H1 (cell line): ENCODE data around the gene AGAP3. TPM values are rescaled to one million over a fixed set of nuclear protein-coding genes. Genes with fewer than 3 reads are reported as not detected.

Source experiments
- CTCF ChIA-PET: fragments of 300-600 bp; sonication (Branson Sonifier 250); formaldehyde crosslinking; loops from one replicate; lab custom pipeline; 2021; ENCODE audit not compliant: partially characterized antibody; lab: Charles Lee
- POLR2A ChIA-PET: fragments of 300-600 bp; sonication (Branson Sonifier 250); formaldehyde crosslinking; loops from one replicate; lab custom pipeline; 2021; ENCODE audit warnings: inconsistent platforms; ENCODE audit not compliant: partially characterized antibody; lab: Charles Lee
- DNase-seq, 2 experiments: peaks; one replicate each; pipeline versions ENCODE4 v3.0.0 to v3.0.0-alpha.2; 2010 to 2022; ENCODE audit warnings: low spot score in 2 of 2, low read depth in 1 of 2, mixed read lengths in 1 of 2
- FAIRE-seq: peaks from 2 replicates; lab custom pipeline; 2011; peaks lifted over from hg19 to GRCh38; lab: Jason Lieb, UNC
- H2AFZ ChIP-seq: 2 replicates; pipeline ENCODE4 v1.8.1; 2012; ENCODE audit warnings: low read length, inconsistent platforms
- H2AK5ac ChIP-seq: 2 replicates; pipeline ENCODE4 v1.6.1; 2013; ENCODE audit warnings: low read depth, low read length
- H2BK120ac ChIP-seq: replicated peaks from 2 replicates; pipeline ENCODE3; 2013; ENCODE audit warnings: low read depth, low read length, inconsistent platforms
- H2BK12ac ChIP-seq: 2 replicates; pipeline ENCODE4 v1.6.1; 2013; ENCODE audit warnings: low read depth, low read length
- H2BK15ac ChIP-seq: 2 replicates; pipeline ENCODE4 v1.6.1; 2013; ENCODE audit warnings: low read length
- H2BK20ac ChIP-seq: 2 replicates; pipeline ENCODE4 v1.6.1; 2013; ENCODE audit warnings: low read length
- H2BK5ac ChIP-seq: 2 replicates; pipeline ENCODE4 v1.6.1; 2013; ENCODE audit warnings: low read depth, low read length
- H3K14ac ChIP-seq: 2 replicates; pipeline ENCODE4 v1.6.1; 2013; ENCODE audit warnings: inconsistent platforms; ENCODE audit not compliant: insufficient read length
- H3K18ac ChIP-seq: 2 replicates; pipeline ENCODE4 v1.6.1; 2013; ENCODE audit warnings: low read length; ENCODE audit errors: extremely low read depth
- H3K23ac ChIP-seq: 2 replicates; pipeline ENCODE4 v1.6.1; 2013; ENCODE audit warnings: inconsistent platforms; ENCODE audit not compliant: insufficient read length
- H3K23me2 ChIP-seq: 2 replicates; pipeline ENCODE4 v1.6.1; 2013; ENCODE audit warnings: low read depth, low read length
- H3K27ac ChIP-seq: 2 replicates; pipeline ENCODE4 v1.6.1; 2011; ENCODE audit warnings: low read depth, low read length, inconsistent platforms
- H3K27me3 ChIP-seq, 4 experiments: replicated peaks in 1 of 4; 1 replicate in 1 of 4; 2 replicates in 3 of 4; pipeline versions ENCODE4 v1.6.1 to v1.8.1; 2011 to 2013; ENCODE audit warnings: low read length in 3 of 4, mild to moderate bottlenecking in 3 of 4, inconsistent platforms in 2 of 4, mixed read lengths in 2 of 4, moderate library complexity in 1 of 4; ENCODE audit not compliant: control insufficient read depth in 3 of 4, insufficient read depth in 3 of 4; ENCODE audit errors: extremely low read depth in 1 of 4
- H3K36me3 ChIP-seq, 4 experiments: 2 replicates each; pipeline versions ENCODE4 v1.6.1 to v1.8.1; 2011 to 2013; ENCODE audit warnings: mild to moderate bottlenecking in 4 of 4, low read length in 3 of 4, moderate library complexity in 2 of 4, control low read depth in 1 of 4, inconsistent platforms in 1 of 4; ENCODE audit not compliant: insufficient read depth in 4 of 4, control insufficient read depth in 2 of 4
- H3K4ac ChIP-seq: replicated peaks from 2 replicates; pipeline ENCODE3; 2013; ENCODE audit warnings: low read length, low read depth, mixed read lengths, inconsistent platforms; ENCODE audit not compliant: insufficient read length
- H3K4me1 ChIP-seq, 4 experiments: replicated peaks in 1 of 4; 1 replicate in 1 of 4; 2 replicates in 3 of 4; pipeline versions ENCODE4 v1.6.1 to v1.8.1; 2011 to 2013; ENCODE audit warnings: low read length in 3 of 4, inconsistent platforms in 2 of 4, mixed read lengths in 1 of 4; ENCODE audit not compliant: insufficient read depth in 4 of 4, control insufficient read depth in 3 of 4
- H3K4me2 ChIP-seq, 2 experiments: 2 replicates each; pipeline versions ENCODE4 v1.6.1 to v1.8.1; 2011 to 2013; ENCODE audit warnings: low read depth in 2 of 2, low read length in 2 of 2, control low read depth in 1 of 2, inconsistent platforms in 1 of 2, mild to moderate bottlenecking in 1 of 2; ENCODE audit not compliant: insufficient read depth in 1 of 2
- H3K4me3 ChIP-seq, 4 experiments: fragments of 200-600, 300-600 bp in 1 of 4; sonication (generic), shearing (Covaris generic), sonication (Bioruptor Twin) in 1 of 4; 2 replicates each; pipeline versions ENCODE4 v1.5.1 to v1.8.1; 2011 to 2016; ENCODE audit warnings: low read length in 4 of 4, low read depth in 3 of 4, control low read depth in 2 of 4, inconsistent platforms in 2 of 4, mild to moderate bottlenecking in 2 of 4, mixed read lengths in 1 of 4, moderate library complexity in 1 of 4; ENCODE audit not compliant: insufficient read depth in 2 of 4; ENCODE audit errors: extremely low read depth in 1 of 4
- H3K56ac ChIP-seq: replicated peaks from 2 replicates; pipeline ENCODE3; 2013; ENCODE audit warnings: low read depth, mild to moderate bottlenecking, mixed read lengths, low read length, inconsistent platforms; ENCODE audit not compliant: insufficient read length
- H3K79me1 ChIP-seq: 2 replicates; pipeline ENCODE4 v1.6.1; 2013; ENCODE audit warnings: low read depth, low read length, control low read depth
- H3K79me2 ChIP-seq, 2 experiments: 2 replicates each; pipeline versions ENCODE4 v1.6.1 to v1.8.1; 2012 to 2013; ENCODE audit warnings: low read length in 2 of 2, mild to moderate bottlenecking in 2 of 2, inconsistent platforms in 1 of 2; ENCODE audit not compliant: insufficient read depth in 2 of 2, control insufficient read depth in 1 of 2
- H3K9ac ChIP-seq, 4 experiments: replicated peaks in 1 of 4; 1 replicate in 1 of 4; 2 replicates in 3 of 4; pipeline versions ENCODE4 v1.6.1 to v1.8.1; 2011 to 2013; ENCODE audit warnings: low read depth in 3 of 4, low read length in 3 of 4, control low read depth in 2 of 4, mild to moderate bottlenecking in 2 of 4, moderate library complexity in 2 of 4, inconsistent platforms in 1 of 4; ENCODE audit errors: extremely low read depth in 1 of 4
- H3K9me3 ChIP-seq, 2 experiments: 2 replicates each; pipeline versions ENCODE4 v1.6.1 to v1.8.1; 2012 to 2013; ENCODE audit warnings: mild to moderate bottlenecking in 2 of 2, moderate library complexity in 2 of 2, control low read depth in 1 of 2, inconsistent platforms in 1 of 2, low read depth in 1 of 2, low read length in 1 of 2, mixed read lengths in 1 of 2; ENCODE audit not compliant: insufficient read depth in 2 of 2
- H4K20me1 ChIP-seq, 2 experiments: replicated peaks in 1 of 2; 2 replicates each; pipeline versions ENCODE3 to v1.8.1; 2011 to 2013; ENCODE audit warnings: inconsistent platforms in 2 of 2, low read length in 2 of 2, mild to moderate bottlenecking in 1 of 2; ENCODE audit not compliant: insufficient read depth in 2 of 2, control insufficient read depth in 1 of 2
- H4K5ac ChIP-seq: 2 replicates; pipeline ENCODE4 v1.6.1; 2013; ENCODE audit warnings: low read length, low read depth, mixed read lengths, inconsistent platforms; ENCODE audit not compliant: insufficient read length
- H4K8ac ChIP-seq: 2 replicates; pipeline ENCODE4 v1.8.0; 2013; ENCODE audit warnings: mild to moderate bottlenecking, moderate library complexity, low read length, inconsistent platforms; ENCODE audit not compliant: insufficient read depth; ENCODE audit errors: extremely low read depth
- H4K91ac ChIP-seq: replicated peaks from 2 replicates; pipeline ENCODE3; 2013; ENCODE audit warnings: low read length, mixed read lengths, inconsistent platforms; ENCODE audit not compliant: insufficient read length
- ATF2 ChIP-seq: IDR thresholded peaks from 2 replicates; pipeline ENCODE4 v1.6.1; 2012; ENCODE audit warnings: low read length, inconsistent platforms
- BACH1 ChIP-seq: IDR thresholded peaks from 2 replicates; pipeline ENCODE4 v1.6.1; 2012; ENCODE audit warnings: low read length, improper control_type of control experiment
- BCL11A ChIP-seq, 2 experiments: IDR thresholded peaks; one replicate each; pipeline ENCODE4 v1.6.1; 2011; ENCODE audit warnings: low read depth in 2 of 2, low read length in 2 of 2, mild to moderate bottlenecking in 2 of 2
- NRF1 ChIP-seq: IDR thresholded peaks from 2 replicates; pipeline ENCODE4 v1.6.1; 2011; ENCODE audit warnings: mild to moderate bottlenecking, low read depth, low read length, improper control_type of control experiment
- SUZ12 ChIP-seq: fragments of 200-600 bp; sonication (generic); IDR thresholded peaks from 2 replicates; pipeline ENCODE4 v1.6.1; 2012; ENCODE audit warnings: mild to moderate bottlenecking, inconsistent platforms, low read length, moderate library complexity, mixed read lengths
- WGBS, 2 experiments: shearing (Covaris generic) in 1 of 2; methylation state at CpG; one replicate each; pipeline versions ENCODE4 v1.1.6 to v1.1.7; 2013 to 2015; ENCODE audit warnings: low lambda C conversion rate in 2 of 2, mixed read lengths in 2 of 2, inconsistent platforms in 1 of 2, low coverage in 1 of 2, missing lambda C conversion rate in 1 of 2; ENCODE audit not compliant: insufficient replicate concordance in 2 of 2, insufficient coverage in 1 of 2, insufficient read length in 1 of 2; ENCODE audit errors: extremely low coverage in 1 of 2, missing lambda C conversion rate in 1 of 2; 5-methylcytosine and 5-hydroxymethylcytosine counted together
- polyA plus RNA-seq, 7 experiments: library from polyadenylated mRNA; depleted of rRNA in 3 of 7; stranded (reverse) in 5 of 7; unstranded in 2 of 7; fragments of >200 nt in 5 of 7; fragments of 200-250 nt in 2 of 7; gene quantifications; 1 replicate in 5 of 7; 2 replicates in 1 of 7; 4 replicates in 1 of 7; pipeline versions ENCODE4 v1.2.1 to v1.2.3, GENCODE V29; 2011 to 2013; ENCODE audit warnings: missing spikeins in 2 of 7, mixed read lengths in 2 of 7
- total RNA-seq: library from RNA; stranded (reverse); fragmentation: NEBNext Ultra II Directional; extraction: Animal tissue kit (Norgen Biotek cat#: 25700); gene quantifications from 2 replicates; pipeline ENCODE4 v1.2.1, GENCODE V29; 2021

The AGAP3 gene
- total and polyA plus RNA-seq, 2 of the 8 experiments (the other 6 are each of a cell fraction or from before 2014, with no cell fraction given), result 66.4 to 120 TPM

GRCh38 chr7:151038951-151039849 lies 47.1 kb upstream of the AGAP3 start:
- no peaks in the 10 kb centered on the region for H3K79me1 ChIP-seq
- no peak overlapping the region for H3K56ac ChIP-seq
- no peaks in the 10 kb centered on the region for H3K9me3 ChIP-seq
- CTCF ChIA-PET, result interaction anchor here (1.0 to 2.1 kb wide), 6 partner anchors 12 to 72 kb away, joined by 3 to 6 read pairs (median 4); partner anchors contain the start of genes ATG9B and CDK5
- peaks cover 0 to 5% of the 10 kb centered on the region in 2 experiments for H4K20me1 ChIP-seq
- H3K4me1 ChIP-seq, result no peaks in the 10 kb centered on the region
- H3K4me3 ChIP-seq, result no peak overlapping the region
- no peak overlapping the region for H3K4ac ChIP-seq
- no peak overlapping the region for H2BK12ac ChIP-seq
- no peak overlapping the region for H3K27ac ChIP-seq
- DNase-seq (no peak), FAIRE-seq (no peak)
- H2BK20ac ChIP-seq, result no peak overlapping the region
- TF ChIP-seq BCL11A (IDR thresholded peaks at IDR 0.05; ENCODE audit: low read depth in 2 of 2, low read length in 2 of 2) (no peak), ATF2 (no peak), BACH1 (no peak), SUZ12 (no peak), NRF1 (no peak)
- no peak overlapping the region for H2BK120ac ChIP-seq
- no peak overlapping the region for H2AFZ ChIP-seq
- H3K23ac ChIP-seq, result no peak overlapping the region
- H2AK5ac ChIP-seq, result no peak overlapping the region
- no peak overlapping the region for H3K9ac ChIP-seq
- H3K36me3 ChIP-seq, result peaks cover 0 to 2% (median 0%) of the 10 kb centered on the region in 4 experiments; a peak in 2 of 8 replicates
- no peak overlapping the region for H2BK5ac ChIP-seq
- no peak overlapping the region; the same call in 1 of the 2 replicates for H3K18ac ChIP-seq
- H4K8ac ChIP-seq, result no peak overlapping the region
- H3K27me3 ChIP-seq, result no peaks in the 10 kb centered on the region; a peak in 1 of 7 replicates
- H3K79me2 ChIP-seq, result no peaks in the 10 kb centered on the region
- no peak overlapping the region for H2BK15ac ChIP-seq
- 86% methylated on average over 12 of the region's 12 CpGs; no CpG with 5 or more reads in 1 of the 2 experiments for WGBS, 2 experiments
- no peak overlapping the region for H4K91ac ChIP-seq
- H3K4me2 ChIP-seq, result no peak overlapping the region
- H4K5ac ChIP-seq, result no peak overlapping the region
- POLR2A ChIA-PET, result interaction anchor here (1.0 kb wide), 1 partner anchor 9 kb away, joined by 4 read pairs; the partner anchor contains the start of gene ASIC3
- H3K14ac ChIP-seq, result no peak overlapping the region
- H3K23me2 ChIP-seq, result no peaks in the 10 kb centered on the region
